HepG2 (cell line): ENCODE measurements around the gene RPS19BP1. TPM values are rescaled to one million over a fixed set of nuclear protein-coding genes. Genes with fewer than 3 reads are reported as not detected.

Experiments
- ELF3 ChIP-seq: IDR thresholded peaks from 2 replicates; pipeline ENCODE4 v1.6.1; 2016; ENCODE audit warnings: missing genetic modification reagents, missing compliant biosample characterization
- ELF4 ChIP-seq: sonication (generic); formaldehyde crosslinking; IDR thresholded peaks from 2 replicates; pipeline ENCODE4 v1.5.0; 2020; ENCODE audit warnings: missing genetic modification reagents, mild to moderate bottlenecking, moderate library complexity, borderline replicate concordance
- FOSL1 ChIP-seq: sonication (generic); formaldehyde crosslinking; IDR thresholded peaks from 2 replicates; pipeline ENCODE4 v1.9.0; 2021; ENCODE audit warnings: missing genetic modification reagents, borderline replicate concordance
- NBN ChIP-seq: fragments of 450-650 bp; conservative IDR thresholded peaks from 2 replicates; pipeline ENCODE4 v1.6.1; 2017
- NFE2 ChIP-seq: sonication (generic); formaldehyde crosslinking; IDR thresholded peaks from 2 replicates; pipeline ENCODE4 v1.4.0; 2020; ENCODE audit warnings: missing genetic modification reagents
- RCOR2 ChIP-seq: IDR thresholded peaks from 2 replicates; pipeline ENCODE4 v1.6.1; 2016; ENCODE audit warnings: missing biosample characterization, missing genetic modification reagents
- RFX5 ChIP-seq: IDR thresholded peaks from 2 replicates; pipeline ENCODE4 v1.6.1; 2011; ENCODE audit warnings: low read depth, low read length, improper control_type of control experiment
- SETDB1 ChIP-seq: sonication (generic); formaldehyde crosslinking; IDR thresholded peaks from 2 replicates; pipeline ENCODE4 v1.5.1; 2020; ENCODE audit warnings: missing genetic modification reagents, mild to moderate bottlenecking, borderline replicate concordance
- SP140L ChIP-seq: sonication (generic); formaldehyde crosslinking; IDR thresholded peaks from 2 replicates; pipeline ENCODE4 v1.4.0; 2020; ENCODE audit warnings: missing genetic modification reagents, borderline replicate concordance
- polyA plus RNA-seq, 8 experiments: library from polyadenylated mRNA; depleted of rRNA in 3 of 8; stranded (reverse) in 7 of 8; unstranded in 1 of 8; fragments of >200 nt; fragmentation: Illumina TruSeq in 4 of 8; extraction: Trizol in 4 of 8; gene quantifications; 2 replicates each; pipeline versions ENCODE4 v1.2.1 to v1.2.3, GENCODE V29; 2011 to 2016; ENCODE audit warnings: low read depth in 4 of 8, missing spikeins in 1 of 8, mixed read lengths in 1 of 8; ENCODE audit not compliant: insufficient read depth in 1 of 8
- total RNA-seq, 5 experiments: library from RNA; depleted of rRNA; stranded (reverse); fragments of >200 nt; fragmentation: Illumina TruSeq; extraction: Trizol; gene quantifications; 2 replicates each; pipeline ENCODE4 v1.2.3, GENCODE V29; 2016; ENCODE audit warnings: low read depth in 1 of 5
- TF ChIP-seq, protein P1 (sequence below): sonication (generic); formaldehyde crosslinking; IDR thresholded peaks from 2 replicates; pipeline ENCODE4 v1.8.1; 2022; ENCODE audit warnings: low read depth, mild to moderate bottlenecking, missing genetic modification reagents
- TF ChIP-seq, protein P2 (sequence below): sonication (generic); formaldehyde crosslinking; conservative IDR thresholded peaks from 2 replicates; pipeline ENCODE4 v1.8.1; 2023; ENCODE audit warnings: missing genetic modification reagents
- TF ChIP-seq, protein P3 (sequence below): sonication (generic); formaldehyde crosslinking; IDR thresholded peaks from 2 replicates; pipeline ENCODE4 v1.4.0; 2020; ENCODE audit warnings: missing genetic modification reagents
- TF ChIP-seq, protein P4 (sequence below): sonication (generic); formaldehyde crosslinking; IDR thresholded peaks from 2 replicates; pipeline ENCODE4 v1.5.0; 2020; ENCODE audit warnings: mild to moderate bottlenecking, missing genetic modification reagents, borderline replicate concordance
- TF ChIP-seq, protein P5 (sequence below): sonication (generic); formaldehyde crosslinking; IDR thresholded peaks from 2 replicates; pipeline ENCODE4 v1.9.0; 2021; ENCODE audit warnings: missing genetic modification reagents, mild to moderate bottlenecking, borderline replicate concordance

The RPS19BP1 gene
- total and polyA plus RNA-seq, 2 of the 13 experiments (the other 11 are each of a cell fraction or from before 2014, with no cell fraction given): 44.3 to 81.3 TPM

DNA sequence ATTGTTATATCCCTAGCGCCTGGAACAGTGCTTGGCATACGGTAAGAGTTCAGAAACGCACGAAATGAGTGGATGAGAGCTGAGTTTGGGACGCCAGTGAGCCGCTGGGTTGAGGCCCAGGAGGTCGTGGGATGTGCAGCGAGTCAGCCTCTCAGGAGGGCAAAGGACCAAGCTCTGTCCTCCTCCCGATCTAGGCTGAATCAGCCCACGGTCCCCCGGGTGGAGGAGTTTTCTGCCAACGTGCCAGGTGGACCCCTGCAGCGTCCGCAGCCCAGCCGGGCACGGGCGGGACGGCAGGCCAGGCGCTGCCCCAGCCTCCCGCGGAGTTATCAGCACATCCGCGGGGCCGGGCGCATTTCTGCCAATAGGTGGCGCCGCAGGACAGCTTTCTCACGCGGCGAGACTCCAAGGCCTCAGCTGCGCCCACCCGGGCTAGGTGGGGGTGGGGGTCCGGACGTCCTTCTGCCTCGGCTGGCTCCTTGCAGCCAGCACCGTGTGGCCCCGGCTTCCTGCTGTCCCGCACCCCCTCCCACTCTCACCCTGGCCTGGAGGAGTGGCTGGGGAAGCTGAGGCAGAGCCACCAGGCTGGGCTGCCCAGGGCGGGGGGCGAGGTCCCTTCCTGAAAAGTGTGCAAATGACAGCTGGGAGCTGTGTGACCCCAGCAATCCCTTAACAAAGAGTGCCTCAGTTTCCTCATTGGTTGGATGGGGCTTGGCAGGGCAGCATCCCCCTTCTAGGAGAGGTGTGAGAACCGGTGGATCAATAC lies 2.2 kb upstream of the RPS19BP1 start (continued):
- TF ChIP-seq, protein P1, sequence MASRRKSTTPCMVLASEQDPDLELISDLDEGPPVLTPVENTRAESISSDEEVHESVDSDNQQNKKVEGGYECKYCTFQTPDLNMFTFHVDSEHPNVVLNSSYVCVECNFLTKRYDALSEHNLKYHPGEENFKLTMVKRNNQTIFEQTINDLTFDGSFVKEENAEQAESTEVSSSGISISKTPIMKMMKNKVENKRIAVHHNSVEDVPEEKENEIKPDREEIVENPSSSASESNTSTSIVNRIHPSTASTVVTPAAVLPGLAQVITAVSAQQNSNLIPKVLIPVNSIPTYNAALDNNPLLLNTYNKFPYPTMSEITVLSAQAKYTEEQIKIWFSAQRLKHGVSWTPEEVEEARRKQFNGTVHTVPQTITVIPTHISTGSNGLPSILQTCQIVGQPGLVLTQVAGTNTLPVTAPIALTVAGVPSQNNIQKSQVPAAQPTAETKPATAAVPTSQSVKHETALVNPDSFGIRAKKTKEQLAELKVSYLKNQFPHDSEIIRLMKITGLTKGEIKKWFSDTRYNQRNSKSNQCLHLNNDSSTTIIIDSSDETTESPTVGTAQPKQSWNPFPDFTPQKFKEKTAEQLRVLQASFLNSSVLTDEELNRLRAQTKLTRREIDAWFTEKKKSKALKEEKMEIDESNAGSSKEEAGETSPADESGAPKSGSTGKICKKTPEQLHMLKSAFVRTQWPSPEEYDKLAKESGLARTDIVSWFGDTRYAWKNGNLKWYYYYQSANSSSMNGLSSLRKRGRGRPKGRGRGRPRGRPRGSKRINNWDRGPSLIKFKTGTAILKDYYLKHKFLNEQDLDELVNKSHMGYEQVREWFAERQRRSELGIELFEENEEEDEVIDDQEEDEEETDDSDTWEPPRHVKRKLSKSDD (CRISPR knock-in tag): no peak
- TF ChIP-seq ELF3 (CRISPR knock-in tag) (no peak), NFE2 (CRISPR knock-in tag) (no peak), RFX5 (no peak), SP140L (CRISPR knock-in tag) (no peak), SETDB1 (CRISPR knock-in tag) (no peak), FOSL1 (CRISPR knock-in tag) (no peak), RCOR2 (CRISPR knock-in tag) (no peak), ELF4 (no peak), NBN (no peak)
- TF ChIP-seq, protein P2, sequence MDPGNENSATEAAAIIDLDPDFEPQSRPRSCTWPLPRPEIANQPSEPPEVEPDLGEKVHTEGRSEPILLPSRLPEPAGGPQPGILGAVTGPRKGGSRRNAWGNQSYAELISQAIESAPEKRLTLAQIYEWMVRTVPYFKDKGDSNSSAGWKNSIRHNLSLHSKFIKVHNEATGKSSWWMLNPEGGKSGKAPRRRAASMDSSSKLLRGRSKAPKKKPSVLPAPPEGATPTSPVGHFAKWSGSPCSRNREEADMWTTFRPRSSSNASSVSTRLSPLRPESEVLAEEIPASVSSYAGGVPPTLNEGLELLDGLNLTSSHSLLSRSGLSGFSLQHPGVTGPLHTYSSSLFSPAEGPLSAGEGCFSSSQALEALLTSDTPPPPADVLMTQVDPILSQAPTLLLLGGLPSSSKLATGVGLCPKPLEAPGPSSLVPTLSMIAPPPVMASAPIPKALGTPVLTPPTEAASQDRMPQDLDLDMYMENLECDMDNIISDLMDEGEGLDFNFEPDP: no peak
- TF ChIP-seq, protein P3, sequence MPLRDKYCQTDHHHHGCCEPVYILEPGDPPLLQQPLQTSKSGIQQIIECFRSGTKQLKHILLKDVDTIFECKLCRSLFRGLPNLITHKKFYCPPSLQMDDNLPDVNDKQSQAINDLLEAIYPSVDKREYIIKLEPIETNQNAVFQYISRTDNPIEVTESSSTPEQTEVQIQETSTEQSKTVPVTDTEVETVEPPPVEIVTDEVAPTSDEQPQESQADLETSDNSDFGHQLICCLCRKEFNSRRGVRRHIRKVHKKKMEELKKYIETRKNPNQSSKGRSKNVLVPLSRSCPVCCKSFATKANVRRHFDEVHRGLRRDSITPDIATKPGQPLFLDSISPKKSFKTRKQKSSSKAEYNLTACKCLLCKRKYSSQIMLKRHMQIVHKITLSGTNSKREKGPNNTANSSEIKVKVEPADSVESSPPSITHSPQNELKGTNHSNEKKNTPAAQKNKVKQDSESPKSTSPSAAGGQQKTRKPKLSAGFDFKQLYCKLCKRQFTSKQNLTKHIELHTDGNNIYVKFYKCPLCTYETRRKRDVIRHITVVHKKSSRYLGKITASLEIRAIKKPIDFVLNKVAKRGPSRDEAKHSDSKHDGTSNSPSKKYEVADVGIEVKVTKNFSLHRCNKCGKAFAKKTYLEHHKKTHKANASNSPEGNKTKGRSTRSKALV (CRISPR knock-in tag): peak; percentile 23; the same call in 1 of the 2 replicates
- TF ChIP-seq, protein P4, sequence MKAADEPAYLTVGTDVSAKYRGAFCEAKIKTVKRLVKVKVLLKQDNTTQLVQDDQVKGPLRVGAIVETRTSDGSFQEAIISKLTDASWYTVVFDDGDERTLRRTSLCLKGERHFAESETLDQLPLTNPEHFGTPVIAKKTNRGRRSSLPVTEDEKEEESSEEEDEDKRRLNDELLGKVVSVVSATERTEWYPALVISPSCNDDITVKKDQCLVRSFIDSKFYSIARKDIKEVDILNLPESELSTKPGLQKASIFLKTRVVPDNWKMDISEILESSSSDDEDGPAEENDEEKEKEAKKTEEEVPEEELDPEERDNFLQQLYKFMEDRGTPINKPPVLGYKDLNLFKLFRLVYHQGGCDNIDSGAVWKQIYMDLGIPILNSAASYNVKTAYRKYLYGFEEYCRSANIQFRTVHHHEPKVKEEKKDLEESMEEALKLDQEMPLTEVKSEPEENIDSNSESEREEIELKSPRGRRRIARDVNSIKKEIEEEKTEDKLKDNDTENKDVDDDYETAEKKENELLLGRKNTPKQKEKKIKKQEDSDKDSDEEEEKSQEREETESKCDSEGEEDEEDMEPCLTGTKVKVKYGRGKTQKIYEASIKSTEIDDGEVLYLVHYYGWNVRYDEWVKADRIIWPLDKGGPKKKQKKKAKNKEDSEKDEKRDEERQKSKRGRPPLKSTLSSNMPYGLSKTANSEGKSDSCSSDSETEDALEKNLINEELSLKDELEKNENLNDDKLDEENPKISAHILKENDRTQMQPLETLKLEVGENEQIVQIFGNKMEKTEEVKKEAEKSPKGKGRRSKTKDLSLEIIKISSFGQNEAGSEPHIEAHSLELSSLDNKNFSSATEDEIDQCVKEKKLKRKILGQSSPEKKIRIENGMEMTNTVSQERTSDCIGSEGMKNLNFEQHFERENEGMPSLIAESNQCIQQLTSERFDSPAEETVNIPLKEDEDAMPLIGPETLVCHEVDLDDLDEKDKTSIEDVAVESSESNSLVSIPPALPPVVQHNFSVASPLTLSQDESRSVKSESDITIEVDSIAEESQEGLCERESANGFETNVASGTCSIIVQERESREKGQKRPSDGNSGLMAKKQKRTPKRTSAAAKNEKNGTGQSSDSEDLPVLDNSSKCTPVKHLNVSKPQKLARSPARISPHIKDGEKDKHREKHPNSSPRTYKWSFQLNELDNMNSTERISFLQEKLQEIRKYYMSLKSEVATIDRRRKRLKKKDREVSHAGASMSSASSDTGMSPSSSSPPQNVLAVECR (CRISPR knock-in tag): no peak; the same call in 1 of the 2 replicates
- TF ChIP-seq, protein P5, sequence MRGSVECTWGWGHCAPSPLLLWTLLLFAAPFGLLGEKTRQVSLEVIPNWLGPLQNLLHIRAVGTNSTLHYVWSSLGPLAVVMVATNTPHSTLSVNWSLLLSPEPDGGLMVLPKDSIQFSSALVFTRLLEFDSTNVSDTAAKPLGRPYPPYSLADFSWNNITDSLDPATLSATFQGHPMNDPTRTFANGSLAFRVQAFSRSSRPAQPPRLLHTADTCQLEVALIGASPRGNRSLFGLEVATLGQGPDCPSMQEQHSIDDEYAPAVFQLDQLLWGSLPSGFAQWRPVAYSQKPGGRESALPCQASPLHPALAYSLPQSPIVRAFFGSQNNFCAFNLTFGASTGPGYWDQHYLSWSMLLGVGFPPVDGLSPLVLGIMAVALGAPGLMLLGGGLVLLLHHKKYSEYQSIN (CRISPR knock-in tag): no peak
